Astrocyte of the spinal cord (primary cell): Measurements from ENCODE around the gene GALNT17.

Experiments
- DNase-seq: peaks from one replicate; pipeline ENCODE4 v3.0.0; 2011; ENCODE audit warnings: low read depth, low spot score
- H3K4me3 ChIP-seq: 2 replicates; pipeline ENCODE4 v1.5.1; 2011; ENCODE audit warnings: low read depth, mild to moderate bottlenecking, low read length, moderate library complexity
- CTCF ChIP-seq: IDR thresholded peaks from 2 replicates; pipeline ENCODE4 v1.5.1; 2012; ENCODE audit warnings: low read depth, mild to moderate bottlenecking, low read length, inconsistent platforms
- in situ Hi-C: cut with HindIII; loops from 2 replicates; pipeline ENCODE4 v1.10.0; 2017; ENCODE audit warnings: low sequenced_read_pairs

GALNT17 gene

GRCh38 chr7:71541707-71542353 is 409.9 kb downstream of the GALNT17 start:
- in situ Hi-C loops: no loop called here
- no peak for DNase-seq
- TF ChIP-seq CTCF: no peak
- no peak overlapping the region for H3K4me3 ChIP-seq

- no peak for TF ChIP-seq CTCF
- DNase-seq: no peak
- H3K4me3 ChIP-seq: no peak overlapping the region
- in situ Hi-C loops: no loop called here
Measured at GRCh38 chr7:71543396-71543795, 411.5 kb downstream of the GALNT17 start.

GRCh38 chr7:71544816-71545215 is 412.9 kb downstream of the GALNT17 start:
- TF ChIP-seq CTCF: no peak
- H3K4me3 ChIP-seq: no peak overlapping the region
- in situ Hi-C loops: no loop called here
- DNase-seq: no peak

- in situ Hi-C loops: no loop called here
- no peak for TF ChIP-seq CTCF
- no peak overlapping the region for H3K4me3 ChIP-seq
- no peak for DNase-seq
Measured at GRCh38 chr7:71547426-71547825, 415.5 kb downstream of the GALNT17 start.

GRCh38 chr7:71548746-71549145 is 416.8 kb downstream of the GALNT17 start:
- TF ChIP-seq CTCF: no peak
- in situ Hi-C loops: no loop called here
- H3K4me3 ChIP-seq: no peak overlapping the region
- peak; percentile 9 for DNase-seq

- no peak for DNase-seq
- H3K4me3 ChIP-seq: no peak overlapping the region
- TF ChIP-seq CTCF: no peak
- in situ Hi-C loops: no loop called here
Measured at GRCh38 chr7:71553306-71553705, 421.4 kb downstream of the GALNT17 start.
